Activated CD4-positive, alpha-beta T cell treated with anti-CD3 and anti-CD28 coated beads, Interleukin-2, amount 50 U/mL, for 4 hours (primary cell): ENCODE results near the gene ACVR1.

Experiments used
- DNase-seq, 2 experiments: peaks; one replicate each; pipeline ENCODE4 v3.0.0-alpha.2; 2020

The ACVR1 gene

GRCh38 chr2:157822993-157823392 is 53.1 kb downstream of the ACVR1 start:
- no peak for DNase-seq

GRCh38 chr2:157822533-157822932 is 53.6 kb downstream of the ACVR1 start:
- no peak for DNase-seq

DNA sequence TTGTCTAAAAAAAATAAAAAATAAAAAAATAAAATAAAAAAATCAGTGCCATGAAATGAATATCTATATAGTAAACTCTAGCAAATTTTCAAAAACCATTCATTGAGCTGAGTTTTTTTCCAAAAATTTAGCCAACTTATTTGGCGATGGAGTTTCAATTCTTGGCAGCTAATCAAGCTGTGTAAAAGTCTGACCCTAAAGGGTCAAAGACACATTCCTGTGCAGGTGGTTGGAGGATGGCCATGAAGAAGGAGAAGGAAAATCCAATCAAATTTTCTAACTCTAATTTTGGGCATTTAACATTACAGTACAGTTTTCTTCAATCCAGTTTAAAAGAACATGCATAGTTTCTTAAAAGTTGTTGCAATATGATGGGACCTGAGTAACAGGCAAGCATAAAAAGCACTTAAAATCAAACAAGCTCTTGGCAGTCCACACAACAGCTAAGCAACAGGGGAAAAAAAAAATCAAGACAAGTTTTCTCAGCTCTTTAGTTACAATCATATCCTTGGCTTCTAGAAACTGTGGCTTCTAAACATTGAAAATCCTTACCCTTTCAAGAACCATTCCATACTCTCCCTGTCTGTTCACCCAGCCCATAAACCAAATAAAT is 54.5 kb downstream of the ACVR1 start:
- DNase-seq = no peak

DNA sequence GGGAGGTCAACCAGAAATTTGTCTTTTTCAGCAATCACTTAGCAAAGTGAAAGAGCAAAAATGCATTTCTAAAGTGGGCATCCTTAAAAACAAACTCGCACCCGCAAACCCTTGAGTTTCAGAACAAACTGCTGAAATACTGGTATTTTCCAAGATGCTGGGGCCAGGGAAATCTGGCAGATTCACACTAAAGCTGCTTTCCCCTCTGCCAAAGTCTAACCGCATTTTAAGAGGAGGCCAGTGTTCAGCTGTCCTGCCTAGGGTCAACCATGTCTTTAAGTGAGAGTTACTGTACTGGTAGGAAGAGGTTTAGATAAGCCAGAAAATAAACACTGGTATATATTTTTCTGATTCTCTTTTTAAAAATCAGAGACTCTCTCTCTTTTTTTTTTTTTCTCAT is 55.9 kb downstream of the ACVR1 start:
- no peak for DNase-seq

DNA sequence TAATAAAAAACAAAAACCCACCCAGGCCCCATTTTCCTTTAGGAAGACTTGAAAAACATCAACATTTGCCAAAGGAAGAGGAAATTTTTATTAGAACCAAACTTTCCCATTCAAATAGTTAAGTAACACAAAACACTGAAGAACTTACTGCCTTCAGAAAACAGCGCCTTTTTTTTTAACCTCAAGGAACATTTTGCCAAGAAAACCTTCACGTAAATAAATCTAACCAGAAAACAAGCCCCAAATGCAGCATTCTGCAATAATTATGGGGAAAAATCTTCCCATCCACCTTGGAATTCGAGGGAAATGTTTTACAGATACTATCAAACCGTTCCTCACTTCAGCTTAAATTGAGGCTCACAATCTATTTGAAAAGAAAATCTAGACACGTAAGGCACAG is 56.4 kb downstream of the ACVR1 start:
- no peak for DNase-seq

DNA sequence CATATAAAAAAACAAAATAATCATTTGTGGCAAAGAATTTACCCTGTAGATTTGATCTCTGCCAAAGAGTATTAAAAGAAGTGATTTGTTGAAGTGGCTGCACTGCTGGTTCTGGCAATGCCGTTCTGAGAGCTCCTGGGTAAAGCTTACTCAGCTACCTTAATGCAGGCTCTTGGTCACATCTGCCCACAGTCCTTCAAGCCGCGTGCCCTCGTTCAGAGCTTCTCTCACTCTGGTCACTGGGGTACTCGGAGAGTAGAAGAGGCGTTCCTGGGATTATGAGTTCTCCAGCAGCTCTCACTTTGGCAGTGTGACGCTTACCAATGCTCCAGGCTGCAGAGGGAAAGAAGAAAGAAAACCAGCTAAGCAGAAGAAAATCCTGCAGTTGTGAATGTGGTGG is 57.9 kb downstream of the ACVR1 start:
- DNase-seq = no peak

DNA sequence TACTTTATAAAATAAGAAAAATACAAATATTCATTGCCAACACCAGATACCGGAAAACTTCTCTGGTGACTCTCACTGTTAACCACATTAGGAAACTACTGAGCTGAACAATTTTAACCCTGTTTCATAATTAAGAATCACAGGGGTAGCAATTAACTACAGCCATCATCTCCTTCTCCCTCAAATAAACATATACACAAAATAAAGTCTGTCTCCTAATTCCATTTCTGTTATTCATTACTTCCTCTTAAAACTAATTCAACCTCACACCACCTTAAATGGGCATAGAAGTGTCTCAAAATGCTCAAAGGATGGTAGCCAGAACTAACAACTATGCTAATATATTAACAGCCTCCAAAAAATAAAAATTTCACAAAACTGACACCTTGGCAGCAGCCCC is 60.7 kb downstream of the ACVR1 start:
- no peak for DNase-seq

DNA sequence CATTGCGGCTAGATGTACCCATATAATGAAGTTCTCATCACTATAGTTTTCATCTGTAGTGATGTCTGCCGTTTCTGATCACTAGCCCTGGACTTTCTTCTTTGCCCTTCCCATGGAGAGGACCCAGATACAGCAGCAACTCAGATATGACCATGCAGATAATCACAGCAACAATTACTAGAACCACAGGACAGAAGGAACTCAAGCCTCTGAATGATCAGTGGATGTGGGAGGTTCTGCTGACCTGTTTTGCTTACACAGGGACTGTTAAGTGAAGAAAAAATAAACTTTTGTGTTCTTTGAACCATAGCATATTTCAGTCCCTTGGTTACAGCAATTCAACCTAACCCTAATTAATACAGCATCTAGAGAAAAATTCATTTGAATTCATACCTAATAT is 62.7 kb downstream of the ACVR1 start:
- DNase-seq = no peak

DNA sequence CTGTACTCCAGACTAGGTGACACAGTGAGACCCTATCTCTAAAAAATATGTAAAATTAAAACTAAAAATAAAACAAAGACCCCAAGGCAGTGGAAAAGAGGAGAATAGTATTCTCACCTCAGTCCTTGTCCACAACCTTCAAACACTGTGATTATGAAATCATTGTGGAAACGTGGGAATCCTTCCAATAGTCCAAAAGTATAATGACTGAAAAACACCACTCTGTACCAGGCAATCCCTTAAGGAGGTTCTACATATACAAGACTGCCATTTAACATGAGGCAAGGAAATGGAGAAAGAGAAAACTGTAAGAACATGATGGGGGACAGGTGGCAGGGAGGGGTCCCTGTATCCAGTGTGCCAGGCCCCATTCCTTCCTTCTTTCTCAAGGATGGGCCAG is 66.1 kb downstream of the ACVR1 start:
- DNase-seq = no peak

- no peak for DNase-seq
Observed at GRCh38 chr2:157809212-157809611, 66.9 kb downstream of the ACVR1 start.

DNA sequence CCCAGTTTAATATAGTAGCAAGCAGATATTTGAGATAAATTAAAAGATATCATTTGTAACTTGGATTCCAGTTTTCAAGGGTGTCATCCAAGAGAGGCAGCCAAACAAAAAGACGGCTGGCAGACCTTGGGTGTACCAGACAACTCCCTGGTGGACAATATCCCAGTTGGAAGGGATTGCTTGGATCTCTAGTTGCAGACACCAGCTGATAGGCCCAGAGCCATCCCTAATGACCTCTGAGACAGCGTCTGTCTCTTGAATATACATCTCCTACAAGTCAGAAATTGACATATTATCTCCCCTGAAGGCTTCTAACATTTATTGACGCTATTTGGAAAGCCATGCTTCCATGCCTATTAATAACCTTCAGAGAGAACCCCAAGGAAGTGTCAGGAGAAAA is 67.7 kb downstream of the ACVR1 start:
- no peak for DNase-seq

DNA sequence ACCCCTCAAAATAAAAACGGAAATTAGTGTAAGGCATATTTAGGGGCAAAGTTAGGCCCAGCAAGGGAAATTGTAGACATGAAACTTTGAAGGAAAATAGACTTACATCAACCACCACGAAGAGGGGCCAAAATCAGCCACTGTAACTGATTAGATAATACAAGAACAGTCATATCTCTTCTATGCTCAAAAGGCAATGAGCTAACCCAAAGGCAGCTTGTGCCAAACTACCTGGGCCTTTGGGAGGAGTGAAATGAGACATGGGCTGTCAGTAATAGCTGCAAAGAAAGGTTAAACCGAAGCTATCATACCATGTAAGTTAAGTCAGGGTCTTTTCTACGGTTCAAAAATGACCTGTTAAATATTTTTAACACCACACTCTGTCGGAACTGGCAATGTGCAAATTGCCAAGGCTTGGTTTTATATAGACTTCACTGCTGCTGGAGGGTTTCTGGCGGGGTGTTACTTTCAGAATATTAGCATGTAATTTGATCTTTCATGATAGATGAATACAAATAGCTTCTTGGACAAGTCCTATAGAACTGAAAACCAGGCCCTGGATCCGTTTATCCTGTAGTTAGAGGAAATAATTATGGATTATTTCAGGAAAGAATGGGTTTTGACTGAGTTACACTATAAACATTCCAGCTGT is 69.6 kb downstream of the ACVR1 start:
- no peak for DNase-seq

- DNase-seq = no peak
Observed at GRCh38 chr2:157805519-157805918, 70.6 kb downstream of the ACVR1 start.

DNA sequence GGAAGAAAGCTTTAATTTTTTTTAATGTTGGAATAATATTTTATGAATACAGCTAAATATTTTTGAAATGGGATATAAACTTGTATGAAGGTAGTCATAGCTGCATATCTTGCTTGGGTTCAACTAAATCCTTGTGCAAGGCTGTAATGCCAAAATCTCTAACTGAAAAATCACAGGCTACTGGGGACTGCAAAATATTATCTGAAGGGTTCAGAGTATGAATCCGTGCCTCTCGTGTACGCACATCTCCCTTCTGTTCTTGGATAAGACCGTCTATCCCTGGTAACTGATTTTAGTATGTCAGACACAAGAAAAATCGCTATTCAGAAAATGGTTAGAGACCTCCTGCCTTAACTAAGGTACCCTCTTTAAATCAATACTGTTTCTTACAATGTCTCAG is 71.8 kb downstream of the ACVR1 start:
- no peak for DNase-seq

GRCh38 chr2:157803952-157804351 is 72.2 kb downstream of the ACVR1 start:
- no peak for DNase-seq

DNA sequence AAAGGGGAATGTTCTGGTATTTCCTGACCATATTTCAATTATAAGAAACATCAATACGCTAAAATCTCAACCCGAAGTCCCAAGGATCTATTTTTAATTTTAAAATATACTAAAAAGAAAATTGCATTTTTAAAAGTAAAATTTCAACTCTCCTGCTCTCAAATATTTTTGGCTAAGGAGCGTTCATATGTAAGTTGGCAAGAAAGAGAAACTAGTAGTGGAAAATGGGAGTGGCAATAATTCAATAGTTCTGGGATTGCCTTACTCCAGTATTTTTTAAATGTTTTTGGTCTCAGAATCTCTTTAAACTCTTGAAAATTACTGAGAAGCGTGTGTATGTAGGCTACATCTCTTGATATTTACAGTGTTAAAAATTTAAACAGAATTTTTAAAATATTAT is 72.7 kb downstream of the ACVR1 start:
- DNase-seq = no peak

GRCh38 chr2:157800838-157801495 is 75.2 kb downstream of the ACVR1 start:
- no peak for DNase-seq

GRCh38 chr2:157793053-157793612 is 83.0 kb downstream of the ACVR1 start:
- no peak for DNase-seq

DNA sequence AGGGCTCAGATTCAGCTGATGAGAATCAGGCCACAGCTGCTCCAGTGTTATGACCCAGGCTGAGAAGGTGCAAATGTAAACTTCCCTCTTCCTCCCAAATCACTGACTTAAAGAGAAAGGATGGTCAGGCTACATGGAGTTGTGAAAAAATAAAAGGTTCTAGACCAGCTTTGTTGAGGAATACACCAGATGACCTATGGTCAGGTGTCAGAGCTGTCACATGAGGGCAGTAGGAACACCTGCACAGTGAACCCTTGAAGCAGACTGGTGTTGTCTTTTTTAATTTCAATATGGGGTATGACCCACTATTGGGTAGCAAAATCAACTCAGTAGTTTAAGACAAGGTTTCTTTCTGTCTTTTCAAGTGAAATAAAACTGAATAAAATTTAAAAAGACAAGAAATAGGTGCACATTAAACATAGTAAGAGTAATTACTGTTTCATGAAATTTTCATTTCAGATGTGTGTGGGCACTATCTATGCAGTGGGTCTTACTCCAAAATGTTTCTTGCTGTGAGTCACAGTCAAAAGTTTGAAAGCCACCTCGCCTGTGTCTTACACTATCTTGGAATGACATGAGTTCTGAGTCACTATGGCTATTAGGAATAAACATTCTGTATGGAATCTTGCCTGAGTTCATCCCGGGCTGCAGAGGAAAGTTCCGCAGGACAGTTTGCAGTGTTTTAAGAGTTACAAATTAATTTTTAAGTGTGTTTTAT is 83.6 kb downstream of the ACVR1 start:
- no peak for DNase-seq

GRCh38 chr2:157790780-157791179 is 85.3 kb downstream of the ACVR1 start:
- DNase-seq = no peak

GRCh38 chr2:157789933-157790511 is 86.1 kb downstream of the ACVR1 start:
- DNase-seq = no peak

- no peak for DNase-seq
Observed at GRCh38 chr2:157789256-157789655, 86.9 kb downstream of the ACVR1 start.

DNA sequence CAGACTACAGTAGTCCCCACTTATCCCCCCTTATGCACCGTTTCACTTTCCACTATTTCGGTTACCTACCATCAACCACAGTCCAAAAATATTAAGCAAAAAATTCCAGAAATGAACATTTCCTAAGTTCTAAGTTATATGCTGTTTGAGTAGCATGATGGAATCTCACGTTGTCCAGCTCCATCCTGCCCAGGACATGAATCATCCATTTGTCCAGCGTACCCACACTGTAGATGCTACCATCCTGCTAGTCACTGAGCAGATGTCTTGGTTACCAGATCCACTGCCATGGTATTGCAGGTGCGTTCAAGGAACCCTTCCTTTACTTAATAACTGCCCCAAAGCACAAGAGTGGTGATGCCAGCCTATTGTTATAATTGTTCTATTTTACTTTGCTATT is 87.9 kb downstream of the ACVR1 start:
- no peak for DNase-seq
